ENCODE measurements around the gene PEAR1. TPM values are rescaled to one million over a fixed set of nuclear protein-coding genes. Genes with fewer than 3 reads are reported as not detected.

PEAR1 gene, protein sequence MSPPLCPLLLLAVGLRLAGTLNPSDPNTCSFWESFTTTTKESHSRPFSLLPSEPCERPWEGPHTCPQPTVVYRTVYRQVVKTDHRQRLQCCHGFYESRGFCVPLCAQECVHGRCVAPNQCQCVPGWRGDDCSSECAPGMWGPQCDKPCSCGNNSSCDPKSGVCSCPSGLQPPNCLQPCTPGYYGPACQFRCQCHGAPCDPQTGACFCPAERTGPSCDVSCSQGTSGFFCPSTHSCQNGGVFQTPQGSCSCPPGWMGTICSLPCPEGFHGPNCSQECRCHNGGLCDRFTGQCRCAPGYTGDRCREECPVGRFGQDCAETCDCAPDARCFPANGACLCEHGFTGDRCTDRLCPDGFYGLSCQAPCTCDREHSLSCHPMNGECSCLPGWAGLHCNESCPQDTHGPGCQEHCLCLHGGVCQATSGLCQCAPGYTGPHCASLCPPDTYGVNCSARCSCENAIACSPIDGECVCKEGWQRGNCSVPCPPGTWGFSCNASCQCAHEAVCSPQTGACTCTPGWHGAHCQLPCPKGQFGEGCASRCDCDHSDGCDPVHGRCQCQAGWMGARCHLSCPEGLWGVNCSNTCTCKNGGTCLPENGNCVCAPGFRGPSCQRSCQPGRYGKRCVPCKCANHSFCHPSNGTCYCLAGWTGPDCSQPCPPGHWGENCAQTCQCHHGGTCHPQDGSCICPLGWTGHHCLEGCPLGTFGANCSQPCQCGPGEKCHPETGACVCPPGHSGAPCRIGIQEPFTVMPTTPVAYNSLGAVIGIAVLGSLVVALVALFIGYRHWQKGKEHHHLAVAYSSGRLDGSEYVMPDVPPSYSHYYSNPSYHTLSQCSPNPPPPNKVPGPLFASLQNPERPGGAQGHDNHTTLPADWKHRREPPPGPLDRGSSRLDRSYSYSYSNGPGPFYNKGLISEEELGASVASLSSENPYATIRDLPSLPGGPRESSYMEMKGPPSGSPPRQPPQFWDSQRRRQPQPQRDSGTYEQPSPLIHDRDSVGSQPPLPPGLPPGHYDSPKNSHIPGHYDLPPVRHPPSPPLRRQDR
- 5.0 and 6.3 TPM in 2 replicates for total RNA-seq

DNA sequence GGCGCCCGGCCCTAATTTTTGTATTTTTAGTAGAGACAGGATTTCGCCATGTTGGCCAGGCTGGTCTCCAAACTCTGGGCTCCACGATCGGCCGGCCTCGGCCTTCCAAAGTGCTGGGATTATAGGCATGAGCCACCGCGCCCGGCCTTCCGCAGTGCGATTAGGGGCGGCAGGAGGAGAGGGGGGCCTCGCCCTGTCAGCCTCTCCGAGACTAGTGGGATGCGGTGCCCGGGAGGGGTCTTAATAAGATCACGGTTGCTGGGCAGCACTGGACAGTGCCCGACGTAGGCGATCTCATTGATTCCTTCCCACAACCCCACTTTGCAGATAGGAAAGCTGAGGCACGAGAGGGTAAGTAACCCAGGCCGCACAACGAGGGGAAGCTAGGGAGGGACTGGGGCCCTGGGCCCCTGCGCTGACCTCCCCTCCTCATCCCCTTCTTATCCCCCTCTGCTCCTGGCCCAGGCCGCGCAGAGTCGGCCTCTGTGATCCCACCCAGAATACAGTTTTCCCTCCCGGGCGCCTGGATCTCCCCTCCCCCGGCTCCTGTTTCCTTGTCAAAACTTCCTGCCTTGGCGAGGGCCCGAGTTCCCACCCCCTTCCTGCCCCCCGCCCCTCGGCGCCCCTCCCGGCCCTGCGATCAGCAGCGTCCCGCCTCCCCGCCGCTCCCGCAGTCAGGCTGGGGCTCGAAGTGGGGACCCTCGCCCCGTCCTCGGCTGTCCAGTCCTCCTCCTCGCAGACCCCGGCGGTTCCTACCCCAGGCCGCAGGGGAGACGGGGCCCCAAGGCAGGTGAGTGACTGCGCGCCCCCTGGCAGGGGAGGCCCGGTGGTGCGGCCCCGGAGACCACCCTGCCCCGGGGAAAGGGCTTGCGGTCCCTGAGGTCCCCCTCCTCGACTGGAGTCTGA, at the start of gene PEAR1:
Gene PEAR1 (plus strand): TSS at position 671 of the 906 bp plus-strand sequence. CDS start 10,209 bp downstream, outside the sequence.

DNA sequence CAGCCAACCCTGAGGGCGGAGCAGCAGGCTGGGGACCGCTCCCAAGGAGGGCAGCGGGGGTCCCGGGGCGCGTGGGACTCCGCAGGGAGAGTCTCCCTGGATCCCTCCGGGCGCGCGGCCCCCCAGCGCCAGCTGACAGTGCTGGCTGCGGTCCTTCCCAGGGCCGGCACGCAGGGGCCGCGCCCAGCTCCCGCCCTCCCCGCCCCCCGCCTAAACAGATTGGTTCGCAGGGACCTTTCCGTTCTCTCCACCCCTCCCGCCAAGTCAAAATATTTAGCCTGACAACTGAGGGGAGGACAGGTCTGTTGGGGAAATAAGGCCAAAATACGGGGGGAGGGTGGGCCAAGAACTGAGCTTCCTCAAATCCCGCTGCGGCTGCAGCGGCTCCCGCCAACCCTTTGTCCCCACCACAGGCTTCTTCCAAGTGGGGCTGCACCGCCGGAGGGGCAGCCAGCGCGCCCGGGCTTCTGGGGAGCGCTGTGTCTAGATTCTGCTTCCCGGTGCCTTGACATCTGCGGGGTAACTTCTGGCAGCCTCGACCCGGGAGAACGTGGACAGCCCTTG, 34.5 kb upstream of the PEAR1 start, which contains the start of gene INSRR:
Gene INSRR (minus strand): TSS at position 159 of the 564 bp plus-strand sequence. CDS start 496 bp downstream, outside the sequence.

DNA sequence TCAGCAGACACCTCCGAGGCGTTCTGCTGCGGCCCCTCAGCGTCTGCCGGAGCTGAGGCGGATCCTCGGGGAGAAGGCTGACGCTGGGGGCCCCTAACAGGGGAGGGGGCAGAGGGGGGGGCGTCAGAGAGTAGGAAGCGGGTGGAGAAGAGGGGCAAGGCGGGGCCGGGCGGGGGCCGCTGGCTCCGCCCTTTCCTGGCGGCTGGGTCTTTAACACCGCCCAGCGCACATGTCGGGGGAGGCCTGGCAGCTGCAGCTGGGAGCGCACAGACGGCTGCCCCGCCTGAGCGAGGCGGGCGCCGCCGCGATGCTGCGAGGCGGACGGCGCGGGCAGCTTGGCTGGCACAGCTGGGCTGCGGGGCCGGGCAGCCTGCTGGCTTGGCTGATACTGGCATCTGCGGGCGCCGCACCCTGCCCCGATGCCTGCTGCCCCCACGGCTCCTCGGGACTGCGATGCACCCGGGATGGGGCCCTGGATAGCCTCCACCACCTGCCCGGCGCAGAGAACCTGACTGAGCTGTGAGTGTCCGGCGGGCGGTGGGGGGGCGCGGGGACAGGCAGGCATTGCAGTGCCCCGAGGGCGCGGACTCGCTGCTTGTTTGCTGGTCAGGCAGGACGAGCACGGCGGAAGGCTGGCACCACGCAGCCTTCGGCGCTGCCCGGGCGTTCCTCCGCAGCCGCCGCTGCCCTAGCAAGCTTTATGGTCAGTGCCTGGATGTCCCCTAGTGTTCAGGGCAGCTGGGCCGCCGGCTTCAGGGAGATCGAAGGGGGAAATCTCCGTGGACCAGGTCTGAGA, 32.7 kb upstream of the PEAR1 start, which contains the start of gene NTRK1:
Gene NTRK1 (plus strand): TSS at position 238 of the 796 bp plus-strand sequence. CDS start 70 bp downstream, at position 308.

DNA sequence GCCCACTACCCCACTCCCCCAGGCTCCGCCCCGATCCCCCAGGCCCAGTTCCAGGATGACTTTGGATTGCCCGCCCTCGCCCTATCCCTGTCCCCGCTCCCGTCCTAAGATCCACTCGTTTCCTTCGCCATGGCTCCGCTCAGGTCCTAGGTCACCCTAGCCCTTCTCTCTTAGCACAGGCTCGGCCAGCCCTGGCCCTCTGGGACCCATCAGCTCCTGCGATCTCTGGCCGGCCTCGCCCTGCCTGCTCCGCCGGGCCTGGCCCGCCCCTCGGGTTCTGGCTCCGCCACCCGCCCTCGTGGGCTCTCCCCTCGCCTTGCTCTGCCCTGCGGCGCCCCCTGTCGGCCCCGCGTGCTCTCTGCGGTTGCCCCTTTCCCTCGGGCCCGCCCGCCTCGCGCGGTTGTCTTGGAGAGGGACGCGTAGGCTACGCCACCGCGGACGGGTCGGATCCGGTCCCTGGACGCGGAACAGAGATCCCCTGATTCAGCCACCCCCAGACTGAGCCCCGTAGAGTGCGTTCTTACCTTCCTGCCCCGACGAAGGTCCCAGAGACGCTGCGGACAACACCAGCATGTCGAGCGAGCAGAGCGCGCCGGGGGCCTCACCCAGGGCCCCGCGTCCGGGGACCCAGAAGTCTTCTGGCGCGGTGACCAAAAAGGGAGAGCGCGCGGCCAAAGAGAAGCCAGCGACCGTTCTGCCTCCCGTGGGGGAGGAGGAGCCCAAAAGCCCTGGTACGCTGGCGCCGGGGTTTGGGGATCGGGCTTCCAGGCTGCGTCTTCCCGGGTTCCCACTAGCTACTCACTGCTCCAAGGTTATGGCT, 26.9 kb downstream of the PEAR1 start, which contains the start of gene LRRC71:
Gene LRRC71 (plus strand): TSS at position 400 of the 820 bp plus-strand sequence. CDS start 172 bp downstream, at position 572.

Other genes starting within 250 kb of the PEAR1 start
- gene NES, start 216.3 kb upstream of the PEAR1 start, total RNA-seq = 0.85 and 0.93 TPM in 2 replicates
- 446 and 591 TPM in 2 replicates for gene CRABP2, start 188.1 kb upstream of the PEAR1 start, total RNA-seq
- gene METTL25B, start 165.2 kb upstream of the PEAR1 start, total RNA-seq = 17.6 and 22.0 TPM in 2 replicates
- 28.4 and 37.9 TPM in 2 replicates for gene ISG20L2, start 165.0 kb upstream of the PEAR1 start, total RNA-seq
- 76.9 and 94.0 TPM in 2 replicates for gene MRPL24, start 152.6 kb upstream of the PEAR1 start, total RNA-seq
- 332 and 365 TPM in 2 replicates for gene HDGF, start 142.0 kb upstream of the PEAR1 start, total RNA-seq
- gene PRCC, start 126.2 kb upstream of the PEAR1 start, total RNA-seq = 40.3 and 43.9 TPM in 2 replicates
- gene SH2D2A, start 76.9 kb upstream of the PEAR1 start, total RNA-seq = 1.8 and 2.5 TPM in 2 replicates
- not detected in 2 replicates for gene INSRR, start 34.6 kb upstream of the PEAR1 start, total RNA-seq
- not detected in 2 replicates for gene NTRK1, start 32.9 kb upstream of the PEAR1 start, total RNA-seq
- gene LRRC71, start 26.9 kb downstream of the PEAR1 start, total RNA-seq = not detected in 2 replicates
- gene ARHGEF11, start 152.0 kb downstream of the PEAR1 start, total RNA-seq = 9.4 and 14.8 TPM in 2 replicates
- not detected in 2 replicates for gene ETV3L, start 206.1 kb downstream of the PEAR1 start, total RNA-seq
- 9.0 and 18.5 TPM in 2 replicates for gene ETV3, start 244.7 kb downstream of the PEAR1 start, total RNA-seq